ENCODE results near the gene CD93.

The CD93 gene

GRCh38 chr20:23106271-23106851 is 20.2 kb upstream of the CD93 start:
- no peaks in the 10 kb centered on the region for H3K36me3 ChIP-seq (ENCODE audit: insufficient read depth, low read depth, low read length)
- no peaks in the 10 kb centered on the region for H3K4me1 ChIP-seq (ENCODE audit: insufficient read depth, low read length)
- no peak overlapping the region for H3K27ac ChIP-seq (ENCODE audit: low read length)
- no peak overlapping the region for H3K4me3 ChIP-seq (ENCODE audit: low read length)
- no peak overlapping the region for H3K9ac ChIP-seq (ENCODE audit: low read depth, low read length)
- no peaks in the 10 kb centered on the region for H3K27me3 ChIP-seq (ENCODE audit: insufficient read depth, low read length)
- H3K9me3 ChIP-seq (ENCODE audit: insufficient read depth, low read depth, low read length): no peaks in the 10 kb centered on the region

DNA sequence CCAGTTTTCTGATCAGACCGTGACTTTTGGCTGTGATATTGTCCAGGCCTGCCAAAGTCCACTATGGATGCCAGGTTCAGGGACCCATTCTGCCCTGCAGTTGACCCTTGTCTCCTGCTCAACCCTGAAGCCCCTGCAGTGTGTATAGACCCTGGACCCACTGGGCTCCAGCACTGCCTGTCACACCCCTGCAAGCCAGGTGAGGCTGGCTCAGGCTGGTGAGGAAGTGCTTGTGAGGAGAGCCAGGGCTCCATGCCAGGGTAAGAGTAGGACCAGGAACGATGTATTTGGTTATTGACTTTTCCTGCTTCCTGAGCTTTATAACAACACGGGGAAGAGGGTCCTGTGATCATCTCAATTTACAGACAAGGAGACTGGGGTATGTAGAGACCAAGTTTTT is 19.1 kb upstream of the CD93 start:
- Histone ChIP-seq H3K4me1 (ENCODE audit: insufficient read depth, low read length) (no peaks in the 10 kb centered on the region), H3K9ac (ENCODE audit: low read depth, low read length) (no peak overlapping the region), H3K27ac (ENCODE audit: low read length) (no peak overlapping the region), H3K9me3 (ENCODE audit: insufficient read depth, low read depth, low read length) (no peaks in the 10 kb centered on the region), H3K27me3 (ENCODE audit: insufficient read depth, low read length) (no peaks in the 10 kb centered on the region), H3K36me3 (ENCODE audit: insufficient read depth, low read depth, low read length) (no peaks in the 10 kb centered on the region), H3K4me3 (ENCODE audit: low read length) (no peak overlapping the region)

DNA sequence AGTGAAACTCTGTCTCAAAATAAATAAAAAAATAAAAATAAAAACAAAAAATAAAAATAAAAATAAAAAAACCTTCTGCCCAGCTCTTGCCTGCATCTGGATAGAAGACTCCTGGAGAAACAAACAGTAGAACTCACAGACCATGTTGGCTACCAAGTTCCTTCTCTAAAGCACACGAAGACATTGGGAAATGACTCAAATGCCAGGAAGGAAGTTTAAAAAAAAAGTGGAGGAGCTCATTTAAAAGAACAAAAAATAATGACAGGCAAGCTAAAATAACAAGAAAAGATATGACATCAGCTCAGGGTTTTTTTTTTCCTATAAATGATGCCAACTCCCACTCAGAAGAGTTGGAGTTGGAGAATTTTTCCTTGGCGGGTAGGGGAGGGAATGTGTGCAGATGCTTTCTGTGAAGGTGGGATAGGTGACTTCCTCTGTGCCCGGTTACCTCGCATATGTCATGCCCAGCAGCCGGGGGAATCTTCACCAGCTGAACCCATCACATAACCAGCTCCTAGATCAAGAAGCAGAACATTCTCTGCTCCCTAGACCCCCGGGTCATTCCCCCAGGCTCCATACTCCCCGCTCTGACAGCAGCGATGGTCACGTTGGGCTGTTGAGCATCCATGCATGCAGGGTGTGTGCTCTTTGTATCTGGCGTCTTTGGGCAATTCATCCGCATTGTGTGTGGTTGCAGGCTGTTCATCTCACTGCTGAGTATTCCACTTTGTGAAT is 17.3 kb upstream of the CD93 start:
- no peaks in the 10 kb centered on the region for H3K27me3 ChIP-seq (ENCODE audit: insufficient read depth, low read length)
- H3K4me3 ChIP-seq (ENCODE audit: low read length): no peak overlapping the region
- H3K9me3 ChIP-seq (ENCODE audit: insufficient read depth, low read depth, low read length): no peaks in the 10 kb centered on the region
- H3K36me3 ChIP-seq (ENCODE audit: insufficient read depth, low read depth, low read length): no peaks in the 10 kb centered on the region
- no peak overlapping the region for H3K9ac ChIP-seq (ENCODE audit: low read depth, low read length)
- no peak overlapping the region for H3K27ac ChIP-seq (ENCODE audit: low read length)
- no peaks in the 10 kb centered on the region for H3K4me1 ChIP-seq (ENCODE audit: insufficient read depth, low read length)

- Histone ChIP-seq H3K4me3 (ENCODE audit: low read length) (no peak overlapping the region), H3K9ac (ENCODE audit: low read depth, low read length) (no peak overlapping the region), H3K9me3 (ENCODE audit: insufficient read depth, low read depth, low read length) (no peaks in the 10 kb centered on the region), H3K27ac (ENCODE audit: low read length) (no peak overlapping the region), H3K36me3 (ENCODE audit: insufficient read depth, low read depth, low read length) (no peaks in the 10 kb centered on the region), H3K4me1 (ENCODE audit: insufficient read depth, low read length) (no peaks in the 10 kb centered on the region), H3K27me3 (ENCODE audit: insufficient read depth, low read length) (no peaks in the 10 kb centered on the region)
These were observed 15.7 kb upstream of the CD93 start for GRCh38 chr20:23101696-23102406.

DNA sequence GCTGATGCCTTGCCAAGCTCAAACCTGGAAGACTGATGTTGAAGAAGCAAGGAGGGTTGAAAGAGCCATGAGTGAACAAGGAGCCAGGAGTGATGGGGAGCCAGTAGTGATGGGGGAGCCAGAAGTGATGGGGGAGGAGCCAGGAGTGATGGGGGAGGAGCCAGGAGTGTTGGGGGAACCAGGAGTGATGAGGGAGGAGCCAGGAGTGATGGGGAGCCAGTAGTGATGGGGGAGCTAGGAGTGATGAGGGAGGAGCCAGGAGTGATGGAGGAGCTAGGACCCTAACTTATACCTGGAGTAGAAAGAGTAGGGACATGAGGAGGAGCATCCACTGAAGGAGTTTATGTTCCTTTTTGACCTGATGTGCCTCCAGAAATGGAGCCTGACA is 14.6 kb upstream of the CD93 start:
- Histone ChIP-seq H3K4me3 (ENCODE audit: low read length) (no peak overlapping the region), H3K9ac (ENCODE audit: low read depth, low read length) (no peak overlapping the region), H3K4me1 (ENCODE audit: insufficient read depth, low read length) (no peaks in the 10 kb centered on the region), H3K27me3 (ENCODE audit: insufficient read depth, low read length) (no peaks in the 10 kb centered on the region), H3K36me3 (ENCODE audit: insufficient read depth, low read depth, low read length) (no peaks in the 10 kb centered on the region), H3K27ac (ENCODE audit: low read length) (no peak overlapping the region), H3K9me3 (ENCODE audit: insufficient read depth, low read depth, low read length) (no peaks in the 10 kb centered on the region)

DNA sequence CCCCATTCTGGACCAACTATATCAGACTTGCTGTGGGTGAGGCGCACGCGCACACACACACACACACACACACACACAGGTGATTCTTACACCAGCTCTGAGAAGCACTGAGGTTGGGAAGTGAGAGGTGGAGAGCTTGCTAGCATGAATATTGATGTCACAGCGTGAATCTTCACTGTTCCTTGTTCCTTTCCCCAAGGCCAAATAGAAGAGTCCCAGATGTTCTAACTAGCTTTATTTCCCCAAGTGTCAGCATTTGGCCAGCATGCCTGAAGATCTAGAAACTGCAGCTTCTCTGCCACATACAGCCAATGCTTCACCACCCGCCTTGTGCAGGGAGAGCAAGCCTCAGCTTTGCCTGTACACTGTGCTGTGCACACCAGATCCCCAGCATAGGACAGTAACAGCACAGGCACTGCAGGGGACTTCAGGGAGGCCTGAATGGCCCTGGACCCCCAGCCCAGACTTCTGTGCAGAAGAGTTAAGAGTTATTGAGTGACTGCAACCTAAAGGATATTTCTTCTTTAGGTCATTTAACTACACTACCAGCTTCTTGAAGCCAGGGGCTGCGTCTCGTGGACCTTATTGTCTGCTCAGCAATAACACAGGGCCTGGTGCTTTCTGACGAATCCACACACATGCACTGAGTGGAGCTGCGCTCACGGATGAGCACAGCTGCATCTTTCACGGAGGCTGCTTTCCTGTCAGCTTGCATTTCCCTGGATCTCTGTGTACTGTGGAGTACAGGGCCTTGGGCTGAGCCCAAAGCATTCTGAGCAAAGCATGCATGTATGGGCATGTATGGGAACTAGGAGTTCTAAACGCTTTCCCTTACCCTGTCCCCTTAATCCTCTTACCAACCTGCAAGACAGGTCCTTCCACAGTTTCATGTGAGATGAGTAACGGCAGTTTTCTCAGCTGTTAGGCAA is 13.9 kb upstream of the CD93 start:
- Histone ChIP-seq H3K4me1 (ENCODE audit: insufficient read depth, low read length) (no peaks in the 10 kb centered on the region), H3K27me3 (ENCODE audit: insufficient read depth, low read length) (no peaks in the 10 kb centered on the region), H3K27ac (ENCODE audit: low read length) (no peak overlapping the region), H3K9ac (ENCODE audit: low read depth, low read length) (no peak overlapping the region), H3K4me3 (ENCODE audit: low read length) (no peak overlapping the region), H3K9me3 (ENCODE audit: insufficient read depth, low read depth, low read length) (no peaks in the 10 kb centered on the region), H3K36me3 (ENCODE audit: insufficient read depth, low read depth, low read length) (no peaks in the 10 kb centered on the region)

GRCh38 chr20:23097636-23098580 is 11.8 kb upstream of the CD93 start:
- no peaks in the 10 kb centered on the region for H3K9me3 ChIP-seq (ENCODE audit: insufficient read depth, low read depth, low read length)
- no peaks in the 10 kb centered on the region for H3K27me3 ChIP-seq (ENCODE audit: insufficient read depth, low read length)
- H3K36me3 ChIP-seq (ENCODE audit: insufficient read depth, low read depth, low read length): no peaks in the 10 kb centered on the region
- no peaks in the 10 kb centered on the region for H3K4me1 ChIP-seq (ENCODE audit: insufficient read depth, low read length)
- no peak overlapping the region for H3K27ac ChIP-seq (ENCODE audit: low read length)
- no peak overlapping the region for H3K9ac ChIP-seq (ENCODE audit: low read depth, low read length)
- no peak overlapping the region for H3K4me3 ChIP-seq (ENCODE audit: low read length)

- no peaks in the 10 kb centered on the region for H3K9me3 ChIP-seq (ENCODE audit: insufficient read depth, low read depth, low read length)
- H3K9ac ChIP-seq (ENCODE audit: low read depth, low read length): no peak overlapping the region
- no peaks in the 10 kb centered on the region for H3K27me3 ChIP-seq (ENCODE audit: insufficient read depth, low read length)
- no peaks in the 10 kb centered on the region for H3K4me1 ChIP-seq (ENCODE audit: insufficient read depth, low read length)
- no peak overlapping the region for H3K4me3 ChIP-seq (ENCODE audit: low read length)
- H3K27ac ChIP-seq (ENCODE audit: low read length): no peak overlapping the region
- H3K36me3 ChIP-seq (ENCODE audit: insufficient read depth, low read depth, low read length): no peaks in the 10 kb centered on the region
These were observed 10.9 kb upstream of the CD93 start for GRCh38 chr20:23096986-23097520.

GRCh38 chr20:23096097-23096496 is 10.0 kb upstream of the CD93 start:
- no peaks in the 10 kb centered on the region for H3K27me3 ChIP-seq (ENCODE audit: insufficient read depth, low read length)
- no peaks in the 10 kb centered on the region for H3K4me1 ChIP-seq (ENCODE audit: insufficient read depth, low read length)
- no peak overlapping the region for H3K27ac ChIP-seq (ENCODE audit: low read length)
- no peaks in the 10 kb centered on the region for H3K9me3 ChIP-seq (ENCODE audit: insufficient read depth, low read depth, low read length)
- no peak overlapping the region for H3K4me3 ChIP-seq (ENCODE audit: low read length)
- no peak overlapping the region for H3K9ac ChIP-seq (ENCODE audit: low read depth, low read length)
- H3K36me3 ChIP-seq (ENCODE audit: insufficient read depth, low read depth, low read length): no peaks in the 10 kb centered on the region

- H3K9ac ChIP-seq (ENCODE audit: low read depth, low read length): no peak overlapping the region
- no peak overlapping the region for H3K4me3 ChIP-seq (ENCODE audit: low read length)
- H3K9me3 ChIP-seq (ENCODE audit: insufficient read depth, low read depth, low read length): no peaks in the 10 kb centered on the region
- no peaks in the 10 kb centered on the region for H3K4me1 ChIP-seq (ENCODE audit: insufficient read depth, low read length)
- H3K27me3 ChIP-seq (ENCODE audit: insufficient read depth, low read length): no peaks in the 10 kb centered on the region
- H3K27ac ChIP-seq (ENCODE audit: low read length): no peak overlapping the region
- no peaks in the 10 kb centered on the region for H3K36me3 ChIP-seq (ENCODE audit: insufficient read depth, low read depth, low read length)
These were observed 9.4 kb upstream of the CD93 start for GRCh38 chr20:23095499-23095898.

All from iPS-20b (cell line).